ENCODE results near the gene ENHO. TPM values are rescaled to one million over a fixed set of nuclear protein-coding genes. Genes with fewer than 3 reads are reported as not detected.

The ENHO gene
- total RNA-seq (0.47 TPM), polyA plus RNA-seq (3.7 TPM)
- long read RNA-seq, donor 1, result 0 reads
- long read RNA-seq, donor 2, result 0 reads
- long read RNA-seq, donor 3, result 0 reads
- long read RNA-seq, donor 4, result 0 reads
- long read RNA-seq, donor 5, partial matches to known transcripts, result 0 of 1 reads
- long read RNA-seq, donor 5, other reads (novel, unspliced or antisense), result 0 of 1 reads
- long read RNA-seq, donor 6, result 0 reads
- long read RNA-seq, donor 7, result 0 reads
- long read RNA-seq, donor 8, result 0 reads
- long read RNA-seq, donor 9, partial matches to known transcripts, result 0 of 1 reads
- long read RNA-seq, donor 9, other reads (novel, unspliced or antisense), result 0 of 1 reads
- long read RNA-seq, donor 10, result 0 reads

- WGBS, result 4% methylated on average over 63 of the region's 63 CpGs
- Histone ChIP-seq H3K9me3 (ENCODE audit: control insufficient read depth in 2 of 2, insufficient read depth in 1 of 2, low read length in 1 of 2) (peaks cover 0 to 4% of the 10 kb centered on the region in 2 donors), H3K4me3 (ENCODE audit: low read length in 2 of 2) (peak within 1 kb of the TSS in 1 of 2 donors; percentile 44), H3K27me3 (ENCODE audit: control insufficient read depth in 2 of 2, insufficient read depth in 1 of 2, low read length in 1 of 2) (peaks cover 17 to 54% of the 10 kb centered on the region in 2 donors), H3K36me3 (ENCODE audit: control insufficient read depth in 2 of 2, insufficient read depth in 2 of 2, low read length in 1 of 2) (no peaks in the 10 kb centered on the region), H3K27ac (ENCODE audit: low read depth in 1 of 2, low read length in 1 of 2) (no peak within 1 kb of the TSS), H3K4me1 (ENCODE audit: control insufficient read depth in 2 of 2, insufficient read depth in 2 of 2, low read length in 2 of 2) (peaks cover 5 to 6% of the 10 kb centered on the region in 2 donors)
- peak; percentile 41 to 88 (median 78) for DNase-seq (ENCODE audit: low read depth in 6 of 9, low spot score in 9 of 9)
Measured at GRCh38 chr9:34522971-34523797, at the start of gene ENHO. ENHO (minus strand) TSS chr9:34522990; CDS start chr9:34521695, 1,295 bp downstream.

- Histone ChIP-seq H3K4me1 (ENCODE audit: control insufficient read depth in 2 of 2, insufficient read depth in 2 of 2, low read length in 2 of 2) (peaks cover 0 to 2% of the 10 kb centered on the region in 2 donors), H3K27ac (ENCODE audit: low read depth in 1 of 2, low read length in 1 of 2) (no peak overlapping the region), H3K4me3 (ENCODE audit: low read length in 2 of 2) (no peak overlapping the region), H3K27me3 (ENCODE audit: control insufficient read depth in 2 of 2, insufficient read depth in 1 of 2, low read length in 1 of 2) (peaks cover 13 to 62% of the 10 kb centered on the region in 2 donors), H3K36me3 (ENCODE audit: control insufficient read depth in 2 of 2, insufficient read depth in 2 of 2, low read length in 1 of 2) (no peaks in the 10 kb centered on the region), H3K9me3 (ENCODE audit: control insufficient read depth in 2 of 2, insufficient read depth in 1 of 2, low read length in 1 of 2) (no peaks in the 10 kb centered on the region)
- no peak for DNase-seq (ENCODE audit: low read depth in 6 of 9, low spot score in 9 of 9)
Measured at GRCh38 chr9:34572092-34572491, 49.3 kb upstream of the ENHO start.

GRCh38 chr9:34571481-34571810 lies 48.7 kb upstream of the ENHO start:
- no peak for DNase-seq (ENCODE audit: low read depth in 6 of 9, low spot score in 9 of 9)
- no peaks in the 10 kb centered on the region for H3K36me3 ChIP-seq (ENCODE audit: control insufficient read depth in 2 of 2, insufficient read depth in 2 of 2, low read length in 1 of 2)

GRCh38 chr9:34570809-34571480 lies 48.2 kb upstream of the ENHO start:
- Histone ChIP-seq H3K27ac (ENCODE audit: low read depth in 1 of 2, low read length in 1 of 2) (no peak overlapping the region), H3K36me3 (ENCODE audit: control insufficient read depth in 2 of 2, insufficient read depth in 2 of 2, low read length in 1 of 2) (no peaks in the 10 kb centered on the region), H3K27me3 (ENCODE audit: control insufficient read depth in 2 of 2, insufficient read depth in 1 of 2, low read length in 1 of 2) (peaks cover 2 to 62% of the 10 kb centered on the region in 2 donors), H3K9me3 (ENCODE audit: control insufficient read depth in 2 of 2, insufficient read depth in 1 of 2, low read length in 1 of 2) (no peaks in the 10 kb centered on the region), H3K4me3 (ENCODE audit: low read length in 2 of 2) (no peak overlapping the region), H3K4me1 (ENCODE audit: control insufficient read depth in 2 of 2, insufficient read depth in 2 of 2, low read length in 2 of 2) (peaks cover 0 to 4% of the 10 kb centered on the region in 2 donors)
- DNase-seq (ENCODE audit: low read depth in 6 of 9, low spot score in 9 of 9), result no peak
- 86% methylated on average over 7 of the region's 7 CpGs for WGBS

More at GRCh38 chr9:34571481-34571810, 48.7 kb upstream of the ENHO start:
- Histone ChIP-seq H3K4me1 (ENCODE audit: control insufficient read depth in 2 of 2, insufficient read depth in 2 of 2, low read length in 2 of 2) (peaks cover 0 to 3% of the 10 kb centered on the region in 2 donors), H3K27me3 (ENCODE audit: control insufficient read depth in 2 of 2, insufficient read depth in 1 of 2, low read length in 1 of 2) (peaks cover 7 to 62% of the 10 kb centered on the region in 2 donors), H3K4me3 (ENCODE audit: low read length in 2 of 2) (no peak overlapping the region), H3K9me3 (ENCODE audit: control insufficient read depth in 2 of 2, insufficient read depth in 1 of 2, low read length in 1 of 2) (no peaks in the 10 kb centered on the region), H3K27ac (ENCODE audit: low read depth in 1 of 2, low read length in 1 of 2) (no peak overlapping the region)
- 89% methylated on average over 12 of the region's 12 CpGs for WGBS

GRCh38 chr9:34570376-34570775 lies 47.6 kb upstream of the ENHO start:
- Histone ChIP-seq H3K4me1 (ENCODE audit: control insufficient read depth in 2 of 2, insufficient read depth in 2 of 2, low read length in 2 of 2) (peaks cover 0 to 6% of the 10 kb centered on the region in 2 donors), H3K4me3 (ENCODE audit: low read length in 2 of 2) (no peak overlapping the region), H3K9me3 (ENCODE audit: control insufficient read depth in 2 of 2, insufficient read depth in 1 of 2, low read length in 1 of 2) (no peaks in the 10 kb centered on the region), H3K36me3 (ENCODE audit: control insufficient read depth in 2 of 2, insufficient read depth in 2 of 2, low read length in 1 of 2) (no peaks in the 10 kb centered on the region), H3K27ac (ENCODE audit: low read depth in 1 of 2, low read length in 1 of 2) (no peak overlapping the region), H3K27me3 (ENCODE audit: control insufficient read depth in 2 of 2, insufficient read depth in 1 of 2, low read length in 1 of 2) (peaks cover 0 to 62% of the 10 kb centered on the region in 2 donors)
- DNase-seq (ENCODE audit: low read depth in 6 of 9, low spot score in 9 of 9), result no peak
- WGBS, result 86% methylated on average over 11 of the region's 11 CpGs

GRCh38 chr9:34568774-34569173 lies 46.0 kb upstream of the ENHO start:
- no peaks in the 10 kb centered on the region for H3K36me3 ChIP-seq (ENCODE audit: control insufficient read depth in 2 of 2, insufficient read depth in 2 of 2, low read length in 1 of 2)
- peaks cover 0 to 6% of the 10 kb centered on the region in 2 donors for H3K4me1 ChIP-seq (ENCODE audit: control insufficient read depth in 2 of 2, insufficient read depth in 2 of 2, low read length in 2 of 2)
- 77% methylated on average over 12 of the region's 12 CpGs for WGBS
- H3K27ac ChIP-seq (ENCODE audit: low read depth in 1 of 2, low read length in 1 of 2), result no peak overlapping the region
- H3K27me3 ChIP-seq (ENCODE audit: control insufficient read depth in 2 of 2, insufficient read depth in 1 of 2, low read length in 1 of 2), result peaks cover 0 to 53% of the 10 kb centered on the region in 2 donors
- no peak overlapping the region for H3K4me3 ChIP-seq (ENCODE audit: low read length in 2 of 2)
- H3K9me3 ChIP-seq (ENCODE audit: control insufficient read depth in 2 of 2, insufficient read depth in 1 of 2, low read length in 1 of 2), result no peaks in the 10 kb centered on the region
- DNase-seq (ENCODE audit: low read depth in 6 of 9, low spot score in 9 of 9), result no peak

- H3K27me3 ChIP-seq (ENCODE audit: control insufficient read depth in 2 of 2, insufficient read depth in 1 of 2, low read length in 1 of 2), result peaks cover 0 to 50% of the 10 kb centered on the region in 2 donors
- no peak for DNase-seq (ENCODE audit: low read depth in 6 of 9, low spot score in 9 of 9)
- 87% methylated on average over 7 of the region's 7 CpGs for WGBS
- H3K4me1 ChIP-seq (ENCODE audit: control insufficient read depth in 2 of 2, insufficient read depth in 2 of 2, low read length in 2 of 2), result peaks cover 0 to 6% of the 10 kb centered on the region in 2 donors
- H3K27ac ChIP-seq (ENCODE audit: low read depth in 1 of 2, low read length in 1 of 2), result no peak overlapping the region
- no peak overlapping the region for H3K4me3 ChIP-seq (ENCODE audit: low read length in 2 of 2)
- H3K9me3 ChIP-seq (ENCODE audit: control insufficient read depth in 2 of 2, insufficient read depth in 1 of 2, low read length in 1 of 2), result no peaks in the 10 kb centered on the region
- no peaks in the 10 kb centered on the region for H3K36me3 ChIP-seq (ENCODE audit: control insufficient read depth in 2 of 2, insufficient read depth in 2 of 2, low read length in 1 of 2)
Measured at GRCh38 chr9:34568133-34568532, 45.3 kb upstream of the ENHO start.

- H3K4me3 ChIP-seq (ENCODE audit: low read length in 2 of 2), result no peak overlapping the region
- no peak overlapping the region for H3K27ac ChIP-seq (ENCODE audit: low read depth in 1 of 2, low read length in 1 of 2)
- no peaks in the 10 kb centered on the region for H3K36me3 ChIP-seq (ENCODE audit: control insufficient read depth in 2 of 2, insufficient read depth in 2 of 2, low read length in 1 of 2)
- WGBS, result 89% methylated on average over 6 of the region's 6 CpGs
- DNase-seq (ENCODE audit: low read depth in 6 of 9, low spot score in 9 of 9), result no peak
- no peaks in the 10 kb centered on the region for H3K9me3 ChIP-seq (ENCODE audit: control insufficient read depth in 2 of 2, insufficient read depth in 1 of 2, low read length in 1 of 2)
- H3K27me3 ChIP-seq (ENCODE audit: control insufficient read depth in 2 of 2, insufficient read depth in 1 of 2, low read length in 1 of 2), result peaks cover 0 to 48% of the 10 kb centered on the region in 2 donors
- peaks cover 0 to 6% of the 10 kb centered on the region in 2 donors for H3K4me1 ChIP-seq (ENCODE audit: control insufficient read depth in 2 of 2, insufficient read depth in 2 of 2, low read length in 2 of 2)
Measured at GRCh38 chr9:34566972-34567371, 44.2 kb upstream of the ENHO start.

Measured in thymus (tissue), 14 donors.